Breast epithelium (tissue), 3 donors: ENCODE data around the gene SLAMF8.

Experiments
- CTCF ChIP-seq, 3 donors: fragments of 450-650 bp; IDR thresholded peaks; one replicate each; pipeline ENCODE4 v1.5.1; 2016 to 2017; ENCODE audit warnings: antibody characterized with exemption in 3 of 3, mild to moderate bottlenecking in 3 of 3, moderate library complexity in 3 of 3
- POLR2A ChIP-seq: fragments of 450-650 bp; IDR thresholded peaks from one replicate; pipeline ENCODE4 v1.6.1; 2016; ENCODE audit warnings: antibody characterized with exemption, mild to moderate bottlenecking, moderate library complexity

GRCh38 chr1:159828176-159828575 lies 1.5 kb downstream of the SLAMF8 start:
- TF ChIP-seq CTCF (IDR thresholded peaks at IDR 0.05) (no peak), POLR2A (no peak)
